HG02588 (cell line): ENCODE results near the gene MTAP.

Experiments used
- ATAC-seq: cut with Tn5 transposase; IDR thresholded peaks from one replicate; pipeline ENCODE4 v1.9.1; 2021; ENCODE audit warnings: mild to moderate bottlenecking, moderate library complexity; ENCODE audit not compliant: unreplicated experiment

MTAP gene

DNA sequence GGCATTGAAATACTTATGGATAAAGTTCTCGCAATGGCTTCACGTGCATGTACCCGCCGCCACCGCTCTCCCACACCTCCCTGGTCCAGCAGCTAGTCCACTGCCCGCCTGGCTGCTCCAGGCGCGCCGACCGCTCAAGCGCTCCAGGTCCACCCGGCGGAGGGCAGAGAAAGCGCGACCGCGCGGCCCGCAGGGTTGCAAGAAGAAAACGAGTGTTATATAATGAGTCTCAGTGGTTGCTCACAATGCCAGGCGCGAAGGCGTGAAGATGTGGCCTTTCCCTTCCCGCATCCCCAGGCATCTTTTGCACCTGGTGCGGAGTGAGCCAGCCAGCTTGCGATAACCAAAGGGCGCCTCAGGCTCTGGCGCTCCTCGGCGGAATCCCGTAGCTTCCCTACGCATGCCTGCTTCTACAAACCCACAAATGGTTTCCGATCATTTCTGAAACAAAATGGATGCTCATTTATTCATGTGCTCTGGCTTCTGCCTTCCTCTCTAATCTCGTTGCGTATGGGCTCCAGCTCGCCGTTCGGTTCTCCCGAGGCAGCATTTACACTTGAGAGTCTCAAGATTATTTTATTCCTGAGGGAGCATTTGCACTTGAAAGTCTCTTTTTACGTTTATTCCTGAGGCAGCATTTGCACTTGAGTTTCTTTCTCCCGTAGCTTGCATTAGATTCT lies 166.0 kb downstream of the MTAP start:
- no peak for ATAC-seq

DNA sequence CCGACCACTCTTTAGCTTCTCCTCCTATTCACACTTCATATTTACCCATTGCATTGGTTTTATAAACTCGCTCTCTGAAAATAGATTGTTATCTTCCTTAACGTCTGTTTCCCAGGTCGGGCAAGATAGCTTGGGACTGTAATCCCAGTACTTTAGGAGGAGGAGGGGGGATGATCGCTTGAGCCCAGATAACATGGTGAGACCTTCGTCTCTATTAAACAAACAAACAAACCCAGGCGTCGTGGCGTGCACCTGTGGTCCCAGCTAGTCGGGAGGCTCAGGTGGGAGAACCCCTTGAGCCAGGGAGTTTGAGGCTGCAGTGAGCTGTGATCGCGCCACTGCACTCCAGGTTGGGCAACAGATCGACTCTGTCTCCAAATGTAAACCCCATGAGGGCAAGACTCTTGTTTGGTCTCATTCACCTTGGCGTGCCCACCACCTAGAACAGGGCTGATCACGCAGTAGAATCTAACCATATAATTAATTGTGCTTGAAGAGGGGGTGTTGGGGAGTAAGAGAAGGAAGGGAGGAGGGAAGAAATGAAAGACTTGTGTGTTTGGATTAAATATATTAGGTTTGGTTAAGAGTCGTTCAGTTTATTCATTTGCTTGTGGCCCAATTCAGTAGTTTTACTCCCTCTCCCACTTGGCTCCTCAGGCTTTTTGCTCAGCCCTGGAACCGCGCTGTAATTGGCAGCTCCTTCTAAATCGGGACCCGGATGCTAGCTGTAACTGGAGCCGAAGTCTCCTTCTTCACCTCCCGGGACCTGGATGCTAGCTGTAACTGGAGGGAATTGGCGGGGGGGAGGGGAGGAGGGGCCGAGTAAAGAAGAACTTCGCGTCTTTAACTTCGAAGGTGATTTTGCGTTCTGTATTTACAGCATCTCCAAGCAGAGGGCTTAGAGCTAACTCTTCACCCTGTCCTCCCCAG lies 166.8 kb downstream of the MTAP start:
- no peak for ATAC-seq

DNA sequence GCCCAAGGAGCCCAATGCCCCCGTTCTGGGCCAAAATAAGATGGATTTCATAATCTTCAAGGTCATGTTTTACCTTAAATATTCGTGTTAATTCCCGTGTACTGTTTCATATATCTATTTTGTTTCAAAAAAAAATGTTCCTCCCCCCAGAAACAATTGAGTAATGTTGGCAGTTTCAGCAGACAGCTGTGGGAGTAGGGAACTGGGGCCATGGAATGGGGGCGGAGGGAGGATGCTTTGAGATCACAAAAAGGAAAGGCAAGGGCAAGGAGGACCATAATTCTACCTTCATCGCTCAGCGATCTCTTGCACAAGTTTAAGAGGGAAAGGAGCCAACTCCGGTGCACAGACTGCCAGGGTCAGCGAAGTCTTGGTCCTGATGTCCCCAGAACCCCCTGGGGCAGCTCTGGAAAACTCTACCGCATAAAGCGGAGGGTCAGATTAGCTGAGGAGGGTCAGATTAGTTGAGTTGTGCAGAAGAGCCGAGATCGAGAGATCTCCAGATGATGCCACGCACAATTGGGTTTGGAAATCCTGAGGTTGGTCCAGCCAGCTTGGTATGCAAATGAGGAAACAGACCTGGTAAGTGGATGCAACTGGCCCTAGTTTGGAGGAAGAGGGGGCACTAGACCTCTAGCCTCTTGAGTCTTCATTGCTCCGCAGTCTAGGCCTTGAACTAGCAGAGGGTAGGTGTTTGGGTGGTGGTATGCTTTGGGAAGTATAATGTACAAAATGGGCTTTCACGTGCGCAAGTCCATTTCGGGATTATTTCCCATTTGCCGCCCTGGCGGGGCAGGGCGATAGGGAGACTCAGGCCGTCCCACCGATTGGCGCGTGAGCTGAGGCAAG lies 167.7 kb downstream of the MTAP start:
- no peak for ATAC-seq

DNA sequence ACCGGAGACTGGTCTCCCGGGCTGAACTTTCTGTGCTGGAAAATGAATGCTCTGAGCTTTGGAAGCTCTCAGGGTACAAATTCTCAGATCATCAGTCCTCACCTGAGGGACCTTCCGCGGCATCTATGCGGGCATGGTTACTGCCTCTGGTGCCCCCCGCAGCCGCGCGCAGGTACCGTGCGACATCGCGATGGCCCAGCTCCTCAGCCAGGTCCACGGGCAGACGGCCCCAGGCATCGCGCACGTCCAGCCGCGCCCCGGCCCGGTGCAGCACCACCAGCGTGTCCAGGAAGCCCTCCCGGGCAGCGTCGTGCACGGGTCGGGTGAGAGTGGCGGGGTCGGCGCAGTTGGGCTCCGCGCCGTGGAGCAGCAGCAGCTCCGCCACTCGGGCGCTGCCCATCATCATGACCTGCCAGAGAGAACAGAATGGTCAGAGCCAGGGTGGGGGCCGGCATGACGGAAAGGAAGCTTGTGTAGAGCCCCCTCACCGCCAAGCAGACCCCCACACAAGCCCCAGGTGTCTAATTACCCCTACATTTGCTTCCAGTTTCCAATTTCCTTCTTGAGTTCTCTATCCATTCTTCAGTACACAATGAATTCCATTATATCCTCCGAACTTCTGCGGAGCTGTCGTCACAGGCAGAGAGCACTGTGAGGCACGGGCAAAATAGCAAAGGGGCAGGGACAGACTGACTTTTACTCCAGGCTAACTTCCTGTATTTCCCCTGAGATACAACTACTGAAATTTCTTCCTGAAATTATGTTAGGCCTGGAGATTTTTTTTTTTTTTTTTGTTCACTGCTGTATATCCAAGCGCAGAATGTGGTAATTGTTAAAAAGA lies 168.6 kb downstream of the MTAP start:
- ATAC-seq, result no peak

DNA sequence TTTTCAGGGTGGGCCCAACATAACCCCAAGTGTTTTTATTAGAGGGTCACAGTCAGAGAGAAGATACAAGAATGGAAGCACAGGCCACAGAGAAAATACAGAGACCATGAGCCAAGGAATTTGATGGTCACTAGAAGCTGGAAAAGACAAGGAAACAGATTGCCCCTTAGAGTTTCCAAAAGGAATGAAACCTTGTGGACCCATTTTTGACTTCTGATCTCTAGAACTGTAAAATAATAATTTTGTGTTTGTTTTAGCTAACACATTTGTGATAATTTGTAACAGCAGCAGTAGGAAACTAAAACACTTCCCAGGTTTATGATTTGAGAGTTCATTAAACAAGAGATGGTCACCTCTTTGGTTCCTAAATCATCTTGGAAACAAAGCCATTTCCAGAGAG lies 169.9 kb downstream of the MTAP start:
- ATAC-seq, result no peak

DNA sequence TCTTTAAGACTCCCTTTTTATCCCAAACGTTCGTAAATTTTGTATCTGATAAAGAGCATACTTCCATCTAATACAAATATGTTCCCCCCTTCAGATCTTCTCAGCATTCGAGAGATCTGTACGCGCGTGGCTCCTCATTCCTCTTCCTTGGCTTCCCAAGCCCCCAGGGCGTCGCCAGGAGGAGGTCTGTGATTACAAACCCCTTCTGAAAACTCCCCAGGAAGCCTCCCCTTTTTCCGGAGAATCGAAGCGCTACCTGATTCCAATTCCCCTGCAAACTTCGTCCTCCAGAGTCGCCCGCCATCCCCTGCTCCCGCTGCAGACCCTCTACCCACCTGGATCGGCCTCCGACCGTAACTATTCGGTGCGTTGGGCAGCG lies 171.9 kb downstream of the MTAP start:
- ATAC-seq, result no peak

DNA sequence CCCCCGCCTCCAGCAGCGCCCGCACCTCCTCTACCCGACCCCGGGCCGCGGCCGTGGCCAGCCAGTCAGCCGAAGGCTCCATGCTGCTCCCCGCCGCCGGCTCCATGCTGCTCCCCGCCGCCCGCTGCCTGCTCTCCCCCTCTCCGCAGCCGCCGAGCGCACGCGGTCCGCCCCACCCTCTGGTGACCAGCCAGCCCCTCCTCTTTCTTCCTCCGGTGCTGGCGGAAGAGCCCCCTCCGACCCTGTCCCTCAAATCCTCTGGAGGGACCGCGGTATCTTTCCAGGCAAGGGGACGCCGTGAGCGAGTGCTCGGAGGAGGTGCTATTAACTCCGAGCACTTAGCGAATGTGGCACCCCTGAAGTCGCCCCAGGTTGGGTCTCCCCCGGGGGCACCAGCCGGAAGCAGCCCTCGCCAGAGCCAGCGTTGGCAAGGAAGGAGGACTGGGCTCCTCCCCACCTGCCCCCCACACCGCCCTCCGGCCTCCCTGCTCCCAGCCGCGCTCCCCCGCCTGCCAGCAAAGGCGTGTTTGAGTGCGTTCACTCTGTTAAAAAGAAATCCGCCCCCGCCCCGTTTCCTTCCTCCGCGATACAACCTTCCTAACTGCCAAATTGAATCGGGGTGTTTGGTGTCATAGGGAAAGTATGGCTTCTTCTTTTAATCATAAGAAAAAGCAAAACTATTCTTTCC lies 172.4 kb downstream of the MTAP start:
- ATAC-seq, result peak; percentile 63

DNA sequence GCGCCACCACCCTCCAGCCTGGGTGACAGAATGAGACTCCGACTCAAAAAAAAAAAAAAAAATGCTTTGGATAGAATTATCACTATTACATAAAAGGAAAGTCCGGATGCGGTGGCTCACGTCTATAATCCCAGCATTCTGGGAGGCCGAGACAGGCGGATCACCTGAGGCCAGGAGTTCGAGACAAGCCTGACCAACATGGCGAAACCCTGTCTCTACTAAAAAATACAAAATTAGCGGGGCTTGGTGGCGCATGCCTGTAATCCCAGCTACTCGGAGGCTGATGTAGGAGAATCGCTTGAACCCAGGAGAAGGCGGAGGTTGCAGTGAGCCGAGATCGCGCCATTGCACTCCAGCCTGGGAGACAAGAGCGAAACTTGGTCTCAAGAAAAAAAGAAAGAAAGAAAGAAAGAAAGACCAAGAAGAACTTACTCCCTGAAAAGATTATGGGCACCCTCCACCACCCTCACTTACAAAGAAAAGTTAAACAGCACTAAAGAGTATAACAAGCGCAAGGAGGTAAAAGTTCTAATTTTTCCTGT lies 174.0 kb downstream of the MTAP start:
- ATAC-seq, result no peak

DNA sequence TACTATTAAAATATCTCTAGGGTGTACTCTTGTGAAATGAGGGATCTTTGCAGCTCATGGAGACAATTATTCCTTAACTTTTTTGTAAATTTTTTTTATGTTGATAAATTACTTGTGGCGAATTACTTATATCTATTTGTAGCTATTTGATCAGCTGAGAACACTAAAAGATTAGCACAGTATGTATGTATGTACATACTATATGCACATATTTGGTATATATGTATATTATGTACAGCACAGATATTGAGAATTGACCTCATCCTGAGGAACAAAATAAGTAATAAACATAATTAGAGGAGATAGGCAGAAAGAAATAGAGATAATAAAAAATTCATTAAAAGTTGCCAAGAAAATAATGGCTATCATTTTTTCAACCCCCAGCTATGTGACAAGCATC lies 180.0 kb downstream of the MTAP start:
- no peak for ATAC-seq

DNA sequence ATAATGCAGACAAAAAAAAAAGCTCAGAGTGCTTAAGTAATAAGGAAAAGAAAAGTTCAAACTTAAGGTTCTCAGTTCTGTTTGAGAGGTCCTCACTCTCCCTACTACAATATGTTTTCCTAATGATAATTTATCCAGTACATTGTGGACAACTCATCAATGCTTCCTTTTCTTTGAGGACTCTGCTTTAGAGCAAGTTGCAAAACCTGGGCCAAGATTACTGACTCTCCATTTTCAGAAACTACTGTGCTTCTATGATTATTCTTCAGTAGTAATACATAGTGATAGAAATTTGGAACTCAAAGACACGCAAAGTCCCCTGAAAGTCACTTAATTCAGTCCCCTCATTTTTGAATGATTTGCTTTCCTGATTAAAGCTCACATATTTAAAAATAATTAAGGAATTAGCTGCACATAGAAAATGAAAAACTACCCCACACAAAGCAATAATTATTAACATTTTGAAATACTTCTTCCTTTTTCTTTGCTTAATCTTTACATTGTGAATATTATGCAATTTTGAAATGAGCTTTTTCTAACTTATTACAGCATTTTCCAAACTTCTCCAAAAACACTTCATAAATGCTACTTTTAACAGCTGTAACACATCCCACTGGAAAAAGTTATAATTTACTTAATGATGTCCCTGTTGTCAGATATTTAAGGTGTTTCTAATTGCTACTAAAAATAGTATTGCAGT lies 180.6 kb downstream of the MTAP start:
- ATAC-seq, result no peak

DNA sequence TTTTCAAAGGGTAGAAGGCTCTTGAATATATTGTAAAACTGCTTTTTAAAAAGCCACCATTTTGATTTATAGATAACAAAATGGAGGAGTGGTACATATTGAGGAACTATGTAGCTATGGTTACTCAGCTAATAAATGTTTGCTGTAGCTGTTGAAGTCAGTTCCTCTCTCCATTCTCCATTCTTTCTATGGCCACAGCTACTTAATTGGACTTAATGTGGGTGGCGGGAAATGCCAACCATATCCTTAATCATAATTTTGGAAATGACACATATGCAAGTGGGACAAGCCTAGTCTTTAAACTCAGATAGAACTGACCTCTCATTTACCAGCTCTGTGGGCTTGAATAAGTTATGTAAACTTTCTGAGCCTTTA lies 181.1 kb downstream of the MTAP start:
- no peak for ATAC-seq

DNA sequence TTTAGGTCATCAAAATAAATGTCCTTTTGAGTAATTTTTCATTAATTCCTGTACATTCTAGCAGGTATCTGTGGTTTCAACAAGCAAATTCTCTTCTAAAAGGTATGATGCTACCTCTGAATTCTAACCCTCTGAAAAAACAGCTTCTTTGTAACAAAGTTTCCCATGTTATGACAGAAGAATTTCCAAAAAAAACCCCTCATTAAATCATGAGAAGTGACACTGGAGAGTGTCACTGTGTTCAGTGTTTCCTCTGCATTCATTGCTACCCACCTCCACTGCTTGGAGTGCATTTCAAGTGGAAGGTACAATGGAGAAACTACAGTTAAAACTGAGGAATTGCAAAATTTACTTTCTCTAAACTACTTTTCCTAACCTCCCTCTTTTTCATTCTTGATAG lies 181.7 kb downstream of the MTAP start:
- no peak for ATAC-seq

DNA sequence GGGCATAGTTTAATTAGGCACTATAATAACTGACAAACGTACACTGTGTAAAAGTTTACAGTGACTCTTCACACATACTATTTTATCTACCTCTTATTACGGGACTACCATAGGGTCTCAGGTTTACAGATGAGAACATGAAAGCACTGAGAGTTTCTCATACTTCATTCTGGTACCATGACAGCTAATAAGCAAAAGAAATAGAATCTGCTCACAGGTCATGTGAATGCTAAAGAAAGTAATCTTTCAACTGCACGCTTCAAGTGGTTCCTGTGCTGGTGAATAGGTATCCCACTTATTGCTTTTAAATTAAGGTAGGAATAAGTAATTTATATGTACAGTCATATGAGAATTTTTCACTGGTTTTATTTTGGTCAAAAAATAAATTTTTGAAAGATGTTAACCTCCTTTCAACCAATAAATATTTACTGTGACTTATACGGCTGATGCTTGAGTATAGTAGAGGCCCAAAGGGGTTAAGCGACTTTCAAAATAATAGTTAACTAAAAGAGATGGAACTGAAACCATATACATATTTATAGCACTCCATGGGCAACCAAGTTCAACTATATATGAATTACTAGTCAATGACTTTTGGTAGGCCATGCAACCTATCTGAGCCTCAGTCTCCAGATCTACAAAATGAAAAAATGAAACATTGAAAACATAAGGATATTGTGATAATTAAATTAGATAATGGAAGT lies 183.7 kb downstream of the MTAP start:
- ATAC-seq, result peak; percentile 54
